Endothelial cell of umbilical vein (primary cell): Measurements from ENCODE around the gene CLDN11. TPM values are rescaled to one million over a fixed set of nuclear protein-coding genes. Genes with fewer than 3 reads are reported as not detected.

ENCODE experiments used
- BruUV-seq: library from RNA; stranded (reverse); fragments of 400-500 nt; replicated peaks from 2 replicates; lab custom pipeline; 2021; lab: Mats Ljungman, UMichigan
- CTCF ChIA-PET: fragments of 300-600, 350-600 bp; sonication (Branson Sonifier 250); formaldehyde crosslinking; loops from one replicate; lab custom pipeline; 2021; ENCODE audit warnings: antibody characterized with exemption, inconsistent platforms; lab: Charles Lee
- POLR2A ChIA-PET: fragments of 300-600, 350-600 bp; sonication (Branson Sonifier 250); formaldehyde crosslinking; loops from one replicate; lab custom pipeline; 2021; ENCODE audit warnings: antibody characterized with exemption, inconsistent platforms; lab: Charles Lee
- DNase-seq: peaks from one replicate; pipeline ENCODE4 v3.0.0-alpha.2; 2011; ENCODE audit warnings: low read depth, low spot score
- FAIRE-seq: peaks from 2 replicates; lab custom pipeline; 2011; peaks lifted over from hg19 to GRCh38; lab: Jason Lieb, UNC
- H2AFZ ChIP-seq: 2 replicates; pipeline ENCODE4 v1.6.0; 2012; ENCODE audit warnings: low read depth, low read length, control low read depth, inconsistent platforms
- H3K27ac ChIP-seq: 2 replicates; pipeline ENCODE4 v1.5.1; 2011; ENCODE audit warnings: low read depth, mild to moderate bottlenecking, control low read depth, low read length, moderate library complexity; ENCODE audit not compliant: insufficient read depth
- H3K27me3 ChIP-seq, 2 experiments: 2 replicates each; pipeline versions ENCODE4 v1.6.0 to v1.6.1; 2011; ENCODE audit warnings: low read length in 2 of 2, mixed read lengths in 1 of 2; ENCODE audit not compliant: control insufficient read depth in 2 of 2, insufficient read depth in 2 of 2
- H3K36me3 ChIP-seq, 2 experiments: 2 replicates in 1 of 2; 3 replicates in 1 of 2; pipeline ENCODE4 v1.5.1; 2011; ENCODE audit warnings: low read length in 2 of 2, mild to moderate bottlenecking in 1 of 2, moderate library complexity in 1 of 2; ENCODE audit not compliant: control insufficient read depth in 2 of 2, insufficient read depth in 2 of 2; ENCODE audit errors: extremely low read depth in 1 of 2
- H3K4me1 ChIP-seq: 3 replicates; pipeline ENCODE4 v1.5.1; 2011; ENCODE audit warnings: mild to moderate bottlenecking, low read length; ENCODE audit not compliant: control insufficient read depth, insufficient read depth; ENCODE audit errors: extremely low read depth
- H3K4me2 ChIP-seq: 2 replicates; pipeline ENCODE4 v1.6.1; 2011; ENCODE audit warnings: low read length, control low read depth, mixed read lengths; ENCODE audit not compliant: insufficient read depth
- H3K4me3 ChIP-seq, 3 experiments: fragments of 200-600 bp in 1 of 3; sonication (generic), shearing (Covaris generic) in 1 of 3; replicated peaks in 1 of 3; 2 replicates each; pipeline ENCODE4 v1.5.1; 2011 to 2016; ENCODE audit warnings: control low read depth in 3 of 3, low read length in 3 of 3, mild to moderate bottlenecking in 2 of 3, inconsistent platforms in 1 of 3, low read depth in 1 of 3, moderate library complexity in 1 of 3; ENCODE audit not compliant: insufficient read depth in 1 of 3
- H3K79me2 ChIP-seq: 2 replicates; pipeline ENCODE4 v1.6.0; 2012; ENCODE audit warnings: low read length, inconsistent platforms; ENCODE audit not compliant: control insufficient read depth, insufficient read depth
- H3K9ac ChIP-seq: replicated peaks from 2 replicates; pipeline ENCODE3; 2011; ENCODE audit warnings: low read length, control low read depth; ENCODE audit not compliant: insufficient read depth; ENCODE audit errors: extremely low read depth
- H3K9me1 ChIP-seq: replicated peaks from 3 replicates; pipeline ENCODE4 v1.6.0; 2011; ENCODE audit warnings: mild to moderate bottlenecking, low read length; ENCODE audit not compliant: control insufficient read depth, insufficient read depth; ENCODE audit errors: extremely low read depth
- H3K9me3 ChIP-seq: replicated peaks from 2 replicates; pipeline ENCODE4 v1.5.1; 2012; ENCODE audit warnings: low read length, inconsistent platforms; ENCODE audit not compliant: control insufficient read depth, insufficient read depth
- H4K20me1 ChIP-seq: replicated peaks from 2 replicates; pipeline ENCODE3; 2011; ENCODE audit warnings: mild to moderate bottlenecking, low read length; ENCODE audit not compliant: control insufficient read depth, insufficient read depth; ENCODE audit errors: extremely low read depth
- CTCF ChIP-seq, 2 donors: IDR thresholded peaks; 1 replicate in 1 of 2; 2 replicates in 1 of 2; pipeline ENCODE4 v1.5.1; 2011; ENCODE audit warnings: low read length in 2 of 2, mild to moderate bottlenecking in 2 of 2, moderate library complexity in 2 of 2, control low read depth in 1 of 2, inconsistent platforms in 1 of 2, low read depth in 1 of 2; ENCODE audit not compliant: insufficient read depth in 1 of 2; ENCODE audit errors: extremely low read depth in 1 of 2
- EZH2 ChIP-seq: IDR thresholded peaks from 2 replicates; pipeline ENCODE4 v1.6.1; 2012; ENCODE audit warnings: borderline replicate concordance, low read depth, mild to moderate bottlenecking, moderate library complexity, low read length, inconsistent platforms; ENCODE audit not compliant: severe bottlenecking
- FOS ChIP-seq: IDR thresholded peaks from 2 replicates; pipeline ENCODE4 v1.6.1; 2011; ENCODE audit warnings: mild to moderate bottlenecking, low read length, moderate library complexity, borderline replicate concordance; ENCODE audit not compliant: insufficient read depth
- GATA2 ChIP-seq: IDR thresholded peaks from 2 replicates; pipeline ENCODE4 v1.7.0; 2011; ENCODE audit warnings: low read depth, mild to moderate bottlenecking, moderate library complexity, mixed read lengths, low read length; ENCODE audit not compliant: insufficient read length, insufficient read depth
- JUN ChIP-seq: IDR thresholded peaks from 2 replicates; pipeline ENCODE4 v1.6.1; 2011; ENCODE audit warnings: borderline replicate concordance, low read depth; ENCODE audit not compliant: insufficient read length, insufficient read depth
- MAX ChIP-seq: IDR thresholded peaks from 2 replicates; pipeline ENCODE4 v1.6.1; 2011; ENCODE audit not compliant: insufficient read depth, insufficient read length
- MYC ChIP-seq: IDR thresholded peaks from one replicate; pipeline ENCODE4 v1.6.1; 2011; ENCODE audit warnings: mild to moderate bottlenecking, low read depth, low read length
- POLR2A ChIP-seq: IDR thresholded peaks from 2 replicates; pipeline ENCODE4 v1.6.1; 2012; ENCODE audit warnings: low read depth, mild to moderate bottlenecking, control low read depth, low read length
- POLR2AphosphoS5 ChIP-seq: IDR thresholded peaks from 2 replicates; pipeline ENCODE4 v1.6.1; 2012; ENCODE audit warnings: low read depth, mild to moderate bottlenecking, control low read depth, low read length, moderate library complexity; ENCODE audit not compliant: insufficient read depth
- dilution Hi-C: fragments of 300-500 bp; cut with MboI; formaldehyde crosslinking; loops from one replicate; pipeline ENCODE4 v1.15.0; 2019; ENCODE audit warnings: low sequenced_read_pairs; ENCODE audit not compliant: extremely low pct_ligation_motif_present
- intact Hi-C: fragments of 100-400 bp; cut with micrococcal nuclease; formaldehyde crosslinking; loops from one replicate; pipeline ENCODE4 v1.10.0; 2022
- polyA plus RNA-seq, 4 experiments: library from polyadenylated mRNA; depleted of rRNA in 3 of 4; stranded (reverse) in 3 of 4; unstranded in 1 of 4; fragments of >200 nt; gene quantifications; 2 replicates each; pipeline versions ENCODE4 v1.2.1 to v1.2.3, GENCODE V29; 2011 to 2012; ENCODE audit warnings: missing spikeins in 1 of 4
- total RNA-seq: library from RNA; stranded (reverse); gene quantifications from 2 replicates; pipeline ENCODE4 v1.2.3, GENCODE V29; 2021

Gene CLDN11
- total and polyA plus RNA-seq, 2 donors (not counting 3 experiments of a cell fraction or from before 2014, with no cell fraction given): 147 to 395 TPM

- H3K9me3 ChIP-seq: no peaks in the 10 kb centered on the region
- H3K27ac ChIP-seq: no peak overlapping the region
- CTCF ChIA-PET: interaction anchor here (0.6 to 2.2 kb wide), 4 partner anchors 9 to 56 kb away, joined by 3 to 7 read pairs (median 4); no protein-coding TSS in a partner anchor
- intact Hi-C loops: no loop called here
- no peak overlapping the region for H2AFZ ChIP-seq
- no peaks in the 10 kb centered on the region for H3K79me2 ChIP-seq
- H4K20me1 ChIP-seq: no peaks in the 10 kb centered on the region
- peak; percentile 14 for TF ChIP-seq JUN
- peak; percentile 41 for TF ChIP-seq FOS
- TF ChIP-seq POLR2AphosphoS5: peak; percentile 22
- TF ChIP-seq EZH2: no peak
- POLR2A ChIA-PET: no interaction called here
- H3K36me3 ChIP-seq: peaks cover 2 to 3% of the 10 kb centered on the region in 2 experiments
- FAIRE-seq: no peak
- TSS peak; percentile 2 for BruUV-seq
- dilution Hi-C loops: loop anchor here (10.0 kb wide), 1 partner anchor 374 kb away; no protein-coding TSS in a partner anchor
- peaks cover 13% of the 10 kb centered on the region for H3K4me1 ChIP-seq
- no peaks in the 10 kb centered on the region for H3K27me3 ChIP-seq
- no peak overlapping the region for H3K4me2 ChIP-seq
- H3K9ac ChIP-seq: no peak overlapping the region
- H3K9me1 ChIP-seq: no peaks in the 10 kb centered on the region
- peak; percentile 31 for DNase-seq
- H3K4me3 ChIP-seq: no peak overlapping the region
Measured at GRCh38 chr3:170440344-170440743, 21.7 kb downstream of the CLDN11 start.

GRCh38 chr3:170441412-170441811 lies 22.7 kb downstream of the CLDN11 start:
- Histone ChIP-seq H3K4me3 (no peak overlapping the region), H3K27me3 (no peaks in the 10 kb centered on the region)
- POLR2A ChIA-PET: no interaction called here

More at GRCh38 chr3:170441412-170441811, 22.7 kb downstream of the CLDN11 start:
- H2AFZ ChIP-seq: no peak overlapping the region
- intact Hi-C loops: no loop called here
- no peak overlapping the region for H3K4me2 ChIP-seq
- FAIRE-seq: no peak
- no peaks in the 10 kb centered on the region for H4K20me1 ChIP-seq
- dilution Hi-C loops: loop anchor here (10.0 kb wide), 1 partner anchor 373 kb away; no protein-coding TSS in a partner anchor
- CTCF ChIA-PET: interaction anchor here (0.9 to 2.2 kb wide), 3 partner anchors 21 to 370 kb away, joined by 3 to 7 read pairs (median 4); no protein-coding TSS in a partner anchor
- H3K9me1 ChIP-seq: no peaks in the 10 kb centered on the region
- TF ChIP-seq FOS (no peak), MYC (no peak), GATA2 (no peak), JUN (no peak), POLR2AphosphoS5 (no peak), EZH2 (no peak), MAX (no peak), CTCF (IDR thresholded peaks at IDR 0.05; ENCODE audit: extremely low read depth in 1 of 2, insufficient read depth in 1 of 2, low read depth in 1 of 2, low read length in 2 of 2) (no peak), POLR2A (no peak)
- peaks cover 13% of the 10 kb centered on the region for H3K4me1 ChIP-seq
- H3K36me3 ChIP-seq: peaks cover 0 to 2% of the 10 kb centered on the region in 2 experiments
- no peaks in the 10 kb centered on the region for H3K9me3 ChIP-seq
- BruUV-seq: no TSS peak
- DNase-seq: no peak
- no peaks in the 10 kb centered on the region for H3K79me2 ChIP-seq
- no peak overlapping the region for H3K27ac ChIP-seq
- no peak overlapping the region for H3K9ac ChIP-seq
